Measurements from ENCODE around the gene EP400. TPM values are rescaled to one million over a fixed set of nuclear protein-coding genes. Genes with fewer than 3 reads are reported as not detected.

Gene EP400
- total and polyA plus RNA-seq, 9 of the 15 experiments (the other 6 are each of a cell fraction or from before 2014, with no cell fraction given), result 4.5 to 58.0 (median 7.0) TPM

- TF ChIP-seq ZNF695 (CRISPR knock-in tag; IDR thresholded peaks at IDR 0.05), result no peak
- no peak for TF ChIP-seq POLR2A (conservative IDR thresholded peaks at IDR 0.05)
- peak; percentile 9; the same call in 1 of the 2 replicates for TF ChIP-seq PHF8 (IDR thresholded peaks at IDR 0.05; ENCODE audit: borderline replicate concordance, low read length)
- no peak for TF ChIP-seq PTTG1 (tag; IDR thresholded peaks at IDR 0.05; ENCODE audit: low read depth)
- TF ChIP-seq ZNF77 (CRISPR knock-in tag; IDR thresholded peaks at IDR 0.05), result no peak
- no peak for TF ChIP-seq CCAR2 (IDR thresholded peaks at IDR 0.05; ENCODE audit: low read depth, low read length)
- no peak for TF ChIP-seq FOXK2 (conservative IDR thresholded peaks at IDR 0.05 in 1 of 2, IDR thresholded peaks at IDR 0.05 in 1 of 2; ENCODE audit: low read depth in 2 of 2)
- TF ChIP-seq CC2D1A (IDR thresholded peaks at IDR 0.05), result no peak
- peak; percentile 39; the same call in 1 of the 2 replicates for TF ChIP-seq NR3C1 (CRISPR knock-in tag; IDR thresholded peaks at IDR 0.05)
- TF ChIP-seq ZNF583 (CRISPR knock-in tag; IDR thresholded peaks at IDR 0.05), result no peak
- TF ChIP-seq DLX4 (CRISPR knock-in tag; IDR thresholded peaks at IDR 0.05), result no peak
- TF ChIP-seq FOS (IDR thresholded peaks at IDR 0.05; ENCODE audit: extremely low read depth, insufficient read length), result no peak
- TF ChIP-seq MGA (IDR thresholded peaks at IDR 0.05), result no peak
- TF ChIP-seq EZH2 (IDR thresholded peaks at IDR 0.05; ENCODE audit: borderline replicate concordance, low read depth, low read length), result no peak
- TF ChIP-seq E2F3 (CRISPR knock-in tag; IDR thresholded peaks at IDR 0.05), result no peak
- TF ChIP-seq SAFB (IDR thresholded peaks at IDR 0.05; ENCODE audit: borderline replicate concordance, low read depth, low read length), result peak; percentile 50; the same call in 1 of the 2 replicates
- TF ChIP-seq HMGN3 (IDR thresholded peaks at IDR 0.05; ENCODE audit: borderline replicate concordance, extremely low read depth, insufficient read length, low read depth, low read length), result no peak
- TF ChIP-seq SRSF9 (IDR thresholded peaks at IDR 0.05; ENCODE audit: borderline replicate concordance, low read depth, low read length), result no peak
- no peak for TF ChIP-seq ZNF324 (CRISPR knock-in tag; IDR thresholded peaks at IDR 0.05)
Observed at GRCh38 chr12:131950182-131950913, 606 bp downstream of the EP400 start (continued).
